Midbrain (tissue), 1 donor: ENCODE data around the gene IL4R.
"Not testable (repeated sequence)": the region's sequence is repeated elsewhere in the genome, so short reads cannot be mapped to it uniquely, and the experiment has no call there.

Experiments
- DNase-seq: peaks from one replicate; lab custom pipeline; 2025; lab: John Stamatoyannopoulos, UW

The IL4R gene

DNA sequence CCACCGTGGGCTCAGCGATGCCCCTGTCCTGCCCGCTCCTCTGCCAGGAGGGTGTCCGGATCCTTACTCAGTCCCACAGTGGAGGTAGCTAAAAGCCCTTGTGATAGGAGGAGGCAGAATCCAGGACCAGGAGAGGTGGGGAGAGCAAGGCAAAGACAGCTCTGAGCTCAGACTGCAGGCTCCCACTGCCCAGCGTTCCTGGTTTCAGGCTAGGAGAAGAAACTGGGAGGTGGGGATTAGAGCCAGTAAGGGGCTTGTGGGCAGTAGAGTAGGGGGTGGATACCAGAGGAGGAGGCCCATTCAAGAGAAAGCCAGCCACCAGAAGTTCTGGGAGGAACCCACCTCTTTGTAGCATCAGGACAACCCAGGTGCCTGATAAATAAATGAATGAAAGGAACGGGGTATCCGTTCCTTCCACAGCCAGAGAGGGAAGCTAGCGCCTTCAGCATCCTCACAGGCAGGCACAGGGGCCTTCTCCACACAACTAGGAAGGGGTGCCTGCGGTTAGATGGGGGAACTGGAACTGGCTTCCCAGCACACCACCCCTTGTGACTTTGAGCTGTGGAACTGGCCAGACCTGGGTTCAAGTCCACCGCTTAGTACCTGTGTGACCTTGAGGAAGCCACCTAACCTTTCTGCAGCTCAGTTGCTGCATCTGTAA, 90.5 kb downstream of the IL4R start:
- DNase-seq, result no peak

DNA sequence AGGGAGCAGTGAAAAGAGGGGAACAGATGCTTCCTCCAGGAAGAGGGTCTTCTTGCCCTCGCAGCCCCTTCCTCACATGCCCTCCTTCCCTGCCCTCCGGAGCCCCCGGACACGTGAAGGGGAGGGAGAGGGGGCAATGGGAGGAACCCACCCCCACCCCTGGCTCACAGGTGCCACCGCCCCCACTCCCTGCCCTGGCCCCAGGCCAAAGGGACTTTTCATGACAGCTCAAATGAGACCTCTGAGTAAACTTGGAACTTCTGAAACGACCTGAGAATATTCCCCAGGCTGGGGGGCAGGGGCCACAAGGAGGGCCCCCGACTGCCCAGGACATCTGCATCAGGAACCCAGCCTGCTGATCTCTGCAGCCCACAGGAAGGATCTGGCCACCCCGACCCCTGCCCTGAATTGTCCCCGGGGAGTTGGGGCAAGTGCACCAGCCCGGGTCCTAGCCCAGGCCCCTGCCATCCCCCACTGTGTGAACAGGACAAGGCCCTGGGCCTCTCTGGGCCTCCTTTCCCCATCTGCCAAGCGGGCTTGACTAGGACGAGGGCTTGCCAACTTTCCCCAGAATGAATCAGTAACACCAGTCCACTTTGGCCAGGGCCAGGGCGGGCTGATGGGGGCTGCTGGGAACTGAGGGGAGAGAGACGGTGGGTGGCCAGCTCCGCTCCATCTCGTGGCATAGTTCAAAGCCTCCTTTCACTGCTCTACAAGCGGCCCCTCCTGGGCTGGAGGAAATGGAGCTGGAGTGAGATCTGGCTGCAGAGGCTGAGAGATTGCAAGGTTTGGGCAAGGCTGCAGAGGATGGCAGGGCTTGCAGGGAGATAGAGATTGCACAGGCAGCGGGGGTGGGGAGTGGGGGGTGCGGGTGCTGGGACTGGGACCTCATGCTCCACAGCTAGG, 92.0 kb downstream of the IL4R start:
- no peak for DNase-seq

DNA sequence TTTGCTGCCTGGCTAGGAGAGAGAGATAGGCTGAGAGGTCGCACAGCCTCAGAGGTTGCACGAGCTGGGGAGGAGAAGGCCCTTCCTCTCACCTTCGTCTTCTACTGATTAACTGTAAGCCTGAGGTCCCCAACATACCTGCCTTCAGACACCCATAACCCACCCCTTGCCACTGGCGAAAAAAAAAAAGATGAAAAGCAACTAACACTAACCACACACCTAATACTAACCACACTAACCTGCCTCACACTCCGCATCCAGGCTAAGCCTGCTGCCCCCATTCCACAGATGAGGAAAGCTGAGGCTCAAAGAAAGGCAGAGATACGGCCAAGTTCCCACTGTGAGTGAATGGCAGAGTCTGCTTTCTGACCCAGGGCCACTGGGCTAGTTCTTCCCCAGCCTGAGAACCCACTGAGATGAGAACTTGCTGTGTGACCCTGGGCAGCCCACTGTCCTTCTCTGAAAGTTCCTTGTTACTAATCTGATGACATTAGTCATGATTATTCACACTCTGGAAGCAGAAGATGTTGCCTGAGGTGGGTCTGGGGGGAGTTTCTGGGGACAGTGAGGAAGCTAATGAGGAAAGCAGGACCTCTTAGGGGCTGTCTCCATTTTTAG, 92.8 kb downstream of the IL4R start:
- DNase-seq, result no peak

GRCh38 chr16:27407133-27407532, 93.4 kb downstream of the IL4R start:
- DNase-seq, result no peak

DNA sequence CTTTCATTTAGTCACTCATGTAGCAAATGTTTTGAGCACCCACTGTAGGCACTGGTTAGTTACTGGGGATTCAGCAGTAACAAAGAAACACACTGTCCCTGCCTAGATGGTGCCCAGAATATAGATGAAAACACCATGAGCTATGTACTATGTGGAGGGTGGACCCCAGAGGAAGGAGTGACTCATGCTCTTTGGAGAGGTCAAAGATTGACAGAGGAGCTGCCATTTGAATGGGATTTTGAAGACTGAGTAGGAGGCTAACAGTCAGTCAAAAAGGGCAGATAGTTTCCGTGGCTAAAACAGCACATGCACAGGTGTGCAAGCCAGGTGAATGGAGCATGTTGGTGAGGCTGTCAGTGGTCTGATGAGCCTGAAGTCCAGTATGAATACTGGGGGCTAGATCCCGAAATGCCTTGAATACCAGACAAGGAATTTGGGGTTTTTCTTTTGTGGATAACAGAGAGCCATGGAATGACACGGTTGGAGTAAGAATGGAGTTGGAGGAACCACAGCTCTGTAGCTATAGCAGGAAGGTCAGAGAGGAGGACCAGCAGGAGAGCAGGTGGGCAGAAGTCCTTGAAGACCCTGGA, 94.3 kb downstream of the IL4R start:
- no peak for DNase-seq

DNA sequence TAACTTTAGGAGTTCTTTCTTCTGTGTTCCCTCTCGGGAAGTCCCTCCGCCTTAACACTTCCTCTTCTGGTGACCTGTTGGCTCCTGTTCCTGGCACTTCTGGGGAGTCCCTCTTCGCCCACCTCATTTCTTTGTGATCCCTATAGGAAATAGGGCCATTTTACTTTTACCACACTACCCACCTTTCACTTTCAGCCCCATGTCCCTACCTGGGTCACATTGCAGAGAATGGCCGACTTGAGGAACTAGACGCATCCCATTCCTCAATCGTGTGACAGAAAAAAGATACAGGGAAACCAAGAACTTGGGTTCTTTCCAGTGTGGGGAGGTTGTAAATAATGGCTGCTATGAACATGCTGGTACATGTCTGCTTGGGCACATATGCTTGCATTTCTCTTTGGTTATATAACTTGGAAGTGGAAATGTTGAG, 94.8 kb downstream of the IL4R start:
- DNase-seq, result no peak

- not testable (repeated sequence) for DNase-seq
These were observed 96.2 kb downstream of the IL4R start for GRCh38 chr16:27409958-27410357.

GRCh38 chr16:27410761-27411160, 97.0 kb downstream of the IL4R start:
- DNase-seq, result no peak

DNA sequence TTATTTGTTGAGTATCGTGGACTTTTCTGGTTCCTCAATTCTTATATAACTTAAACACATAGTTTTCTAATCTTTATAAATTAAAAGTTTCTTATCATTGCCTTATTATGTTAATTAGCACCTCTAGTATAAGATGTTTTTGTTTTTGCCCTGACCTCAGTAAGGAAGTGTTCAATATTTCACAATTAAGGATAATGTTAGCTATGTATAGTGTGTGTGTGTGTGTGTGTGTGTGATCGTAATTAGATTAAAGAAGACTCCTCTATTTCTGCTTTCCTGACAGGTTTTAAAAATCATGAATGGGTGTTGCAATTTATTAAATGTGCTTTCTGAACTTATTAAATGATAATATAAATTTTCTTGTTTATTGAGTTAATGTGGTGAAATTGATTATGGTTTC, 100.2 kb downstream of the IL4R start:
- no peak for DNase-seq
